K562 (cell line): ENCODE results near the gene NAT9.

Experiments
- ARNT ChIP-seq, 2 experiments: fragments of 450-650 bp; IDR thresholded peaks; 2 replicates each; pipeline ENCODE4 v1.6.1; 2016; ENCODE audit warnings: mild to moderate bottlenecking in 1 of 2
- ATF2 ChIP-seq: sonication (generic); formaldehyde crosslinking; IDR thresholded peaks from 2 replicates; pipeline ENCODE4 v1.8.1; 2022; ENCODE audit warnings: missing genetic modification reagents
- ATF4 ChIP-seq: fragments of 450-650 bp; formaldehyde crosslinking; IDR thresholded peaks from 2 replicates; pipeline ENCODE4 v1.4.0; 2022; ENCODE audit warnings: mild to moderate bottlenecking, moderate library complexity
- CTCF ChIP-seq, 3 experiments: IDR thresholded peaks in 2 of 3; conservative IDR thresholded peaks in 1 of 3; 2 replicates each; pipeline ENCODE4 v1.5.1; 2011 to 2012; ENCODE audit warnings: low read length in 3 of 3, mild to moderate bottlenecking in 3 of 3, control low read depth in 2 of 3, improper control_type of control experiment in 1 of 3, inconsistent platforms in 1 of 3, low read depth in 1 of 3, mixed read lengths in 1 of 3, moderate library complexity in 1 of 3; ENCODE audit not compliant: insufficient read depth in 2 of 3
- HNRNPK ChIP-seq: fragments of 200-400 bp; formaldehyde crosslinking; IDR thresholded peaks from one replicate; pipeline ENCODE4 v1.6.1; 2018; ENCODE audit warnings: mild to moderate bottlenecking, low read depth, low read length; ENCODE audit not compliant: poor library complexity, severe bottlenecking
- JUND ChIP-seq, 2 experiments: IDR thresholded peaks; 2 replicates in 1 of 2; 3 replicates in 1 of 2; pipeline ENCODE4 v1.6.1; 2011; ENCODE audit warnings: borderline replicate concordance in 2 of 2, low read depth in 2 of 2, low read length in 2 of 2, improper control_type of control experiment in 1 of 2, missing biosample characterization in 1 of 2, missing genetic modification characterization in 1 of 2, missing genetic modification reagents in 1 of 2
- NCOA6 ChIP-seq: fragments of 450-650 bp; IDR thresholded peaks from 2 replicates; pipeline ENCODE4 v1.6.1; 2017; ENCODE audit warnings: mild to moderate bottlenecking
- NFRKB ChIP-seq: fragments of 450-650 bp; IDR thresholded peaks from 2 replicates; pipeline ENCODE4 v1.6.1; 2016; ENCODE audit warnings: low read depth
- RAD21 ChIP-seq, 2 experiments: fragments of 250-450 bp in 1 of 2; fragments of 450-650 bp in 1 of 2; sonication (Bioruptor Pico) in 1 of 2; formaldehyde crosslinking in 1 of 2; IDR thresholded peaks in 1 of 2; conservative IDR thresholded peaks in 1 of 2; 2 replicates each; pipeline versions ENCODE4 v1.4.0 to v1.8.0; 2020 to 2022; ENCODE audit warnings: mild to moderate bottlenecking in 2 of 2, moderate library complexity in 1 of 2
- RBFOX2 ChIP-seq: fragments of 200-400 bp; formaldehyde crosslinking; IDR thresholded peaks from 2 replicates; pipeline ENCODE4 v1.6.1; 2017; ENCODE audit warnings: low read depth, mild to moderate bottlenecking, low read length, moderate library complexity
- TEAD4 ChIP-seq, 2 experiments: sonication (generic) in 1 of 2; formaldehyde crosslinking in 1 of 2; IDR thresholded peaks; 2 replicates each; pipeline versions ENCODE4 v1.6.1 to v1.8.0; 2012 to 2022; ENCODE audit warnings: borderline replicate concordance in 1 of 2, inconsistent platforms in 1 of 2, low read length in 1 of 2, mild to moderate bottlenecking in 1 of 2, missing genetic modification reagents in 1 of 2
- ZNF512 ChIP-seq: IDR thresholded peaks from 2 replicates; pipeline ENCODE4 v1.6.1; 2016; ENCODE audit warnings: missing genetic modification characterization, missing compliant biosample characterization

GRCh38 chr17:74778960-74779359, 2.8 kb upstream of the NAT9 start:
- no peak for TF ChIP-seq RAD21 (CRISPR knock-in tag; conservative IDR thresholded peaks at IDR 0.05 in 1 of 2, IDR thresholded peaks at IDR 0.05 in 1 of 2)
- no peak for TF ChIP-seq ARNT (IDR thresholded peaks at IDR 0.05)
- no peak for TF ChIP-seq ATF4 (CRISPR knock-in tag)
- TF ChIP-seq NFRKB, result no peak
- no peak for TF ChIP-seq HNRNPK
- no peak for TF ChIP-seq TEAD4 (IDR thresholded peaks at IDR 0.05; ENCODE audit: low read length)
- no peak for TF ChIP-seq TEAD4 (CRISPR knock-in tag; IDR thresholded peaks at IDR 0.05; ENCODE audit: borderline replicate concordance)
- no peak for TF ChIP-seq NCOA6
- TF ChIP-seq RBFOX2, result no peak
- TF ChIP-seq CTCF (IDR thresholded peaks at IDR 0.05 in 2 of 3, conservative IDR thresholded peaks at IDR 0.05 in 1 of 3; ENCODE audit: insufficient read depth in 2 of 3, low read depth in 1 of 3, low read length in 3 of 3), result no peak
- TF ChIP-seq ATF2, result no peak
- peak; percentile 92 for TF ChIP-seq JUND (IDR thresholded peaks at IDR 0.05; ENCODE audit: borderline replicate concordance, low read depth, low read length)
- peak; percentile 90 for TF ChIP-seq JUND (tag; IDR thresholded peaks at IDR 0.05; ENCODE audit: borderline replicate concordance, low read depth, low read length)
- TF ChIP-seq ZNF512 (tag), result no peak
